Measurements from ENCODE around the gene ZNF343. TPM values are rescaled to one million over a fixed set of nuclear protein-coding genes. Genes with fewer than 3 reads are reported as not detected.

ZNF343 gene
- total and polyA plus RNA-seq, 2 of the 8 experiments (the other 6 are each of a cell fraction or from before 2014, with no cell fraction given): 1.8 to 5.0 TPM

- no peak overlapping the region for H2BK15ac ChIP-seq (ENCODE audit: low read length)
- no peak overlapping the region for H3K4me2 ChIP-seq (ENCODE audit: insufficient read depth in 1 of 2, low read depth in 2 of 2, low read length in 2 of 2)
- no peak overlapping the region for H2BK120ac ChIP-seq (replicated peaks; ENCODE audit: low read depth, low read length)
- WGBS, 2 experiments (ENCODE audit: extremely low coverage in 1 of 2, insufficient coverage in 1 of 2, insufficient read length in 1 of 2, insufficient replicate concordance in 2 of 2, low coverage in 1 of 2, low lambda C conversion rate in 2 of 2, missing lambda C conversion rate in 1 of 2): 72% methylated on average over 5 of the region's 5 CpGs; no CpG with 5 or more reads in 1 of the 2 experiments
- H3K23ac ChIP-seq (ENCODE audit: insufficient read length): no peak overlapping the region
- no peaks in the 10 kb centered on the region; a peak in 1 of 4 replicates for H3K9me3 ChIP-seq (ENCODE audit: insufficient read depth in 2 of 2, low read depth in 1 of 2, low read length in 1 of 2)
- H3K27me3 ChIP-seq (replicated peaks in 1 of 4; ENCODE audit: control insufficient read depth in 3 of 4, extremely low read depth in 1 of 4, insufficient read depth in 3 of 4, low read length in 3 of 4): no peaks in the 10 kb centered on the region; a peak in 1 of 7 replicates
- H3K4ac ChIP-seq (replicated peaks; ENCODE audit: insufficient read length, low read depth, low read length): no peak overlapping the region
- no peaks in the 10 kb centered on the region for H3K79me2 ChIP-seq (ENCODE audit: control insufficient read depth in 1 of 2, insufficient read depth in 2 of 2, low read length in 2 of 2)
- H3K79me1 ChIP-seq (ENCODE audit: low read depth, low read length): no peaks in the 10 kb centered on the region
- ChIA-PET POLR2A (ENCODE audit: partially characterized antibody) (interaction anchor here (0.7 to 2.5 kb wide), 4 partner anchors 9 to 16 kb away, joined by 3 to 25 read pairs (median 4); no protein-coding TSS in a partner anchor), CTCF (ENCODE audit: partially characterized antibody) (interaction anchor here (0.6 to 2.4 kb wide), 18 partner anchors 9 to 504 kb away, joined by 3 to 13 read pairs (median 4); no protein-coding TSS in a partner anchor)
- H4K8ac ChIP-seq (ENCODE audit: extremely low read depth, insufficient read depth, low read length): no peak overlapping the region
- H3K9ac ChIP-seq (replicated peaks in 1 of 4; ENCODE audit: extremely low read depth in 1 of 4, low read depth in 3 of 4, low read length in 3 of 4): no peak overlapping the region
- FAIRE-seq: peak; percentile 19
- no peak overlapping the region for H2BK12ac ChIP-seq (ENCODE audit: low read depth, low read length)
- no peak overlapping the region for H4K91ac ChIP-seq (replicated peaks; ENCODE audit: insufficient read length, low read length)
- no peaks in the 10 kb centered on the region for H3K36me3 ChIP-seq (ENCODE audit: control insufficient read depth in 2 of 4, insufficient read depth in 4 of 4, low read length in 3 of 4)
- H3K18ac ChIP-seq (ENCODE audit: extremely low read depth, low read length): no peak overlapping the region
- no peak overlapping the region for H3K56ac ChIP-seq (replicated peaks; ENCODE audit: insufficient read length, low read depth, low read length)
- no peak overlapping the region for H2BK20ac ChIP-seq (ENCODE audit: low read length)
- DNase-seq (ENCODE audit: low read depth in 1 of 2, low spot score in 2 of 2): no peak
- no peaks in the 10 kb centered on the region for H3K4me1 ChIP-seq (replicated peaks in 1 of 4; ENCODE audit: control insufficient read depth in 3 of 4, insufficient read depth in 4 of 4, low read length in 3 of 4)
- H2BK5ac ChIP-seq (ENCODE audit: low read depth, low read length): no peak overlapping the region
- no peak overlapping the region for H3K4me3 ChIP-seq (ENCODE audit: extremely low read depth in 1 of 4, insufficient read depth in 2 of 4, low read depth in 3 of 4, low read length in 4 of 4)
- no peak overlapping the region for H2AK5ac ChIP-seq (ENCODE audit: low read depth, low read length)
- H3K14ac ChIP-seq (ENCODE audit: insufficient read length): no peak overlapping the region
- H4K20me1 ChIP-seq (replicated peaks in 1 of 2; ENCODE audit: control insufficient read depth in 1 of 2, insufficient read depth in 2 of 2, low read length in 2 of 2): no peaks in the 10 kb centered on the region
- H3K27ac ChIP-seq (ENCODE audit: low read depth, low read length): no peak overlapping the region
- no peak overlapping the region for H4K5ac ChIP-seq (ENCODE audit: insufficient read length, low read depth, low read length)
- H2AFZ ChIP-seq (ENCODE audit: low read length): no peak overlapping the region
- no peaks in the 10 kb centered on the region for H3K23me2 ChIP-seq (ENCODE audit: low read depth, low read length)
- TF ChIP-seq CBX8 (IDR thresholded peaks at IDR 0.05; ENCODE audit: borderline replicate concordance, low read depth, low read length) (no peak), CHD2 (IDR thresholded peaks at IDR 0.05; ENCODE audit: low read length) (no peak), ASH2L (IDR thresholded peaks at IDR 0.05; ENCODE audit: low read length) (no peak), YY1 (IDR thresholded peaks at IDR 0.05; ENCODE audit: low read depth, low read length) (no peak), SUZ12 (IDR thresholded peaks at IDR 0.05; ENCODE audit: low read length) (no peak), SP4 (IDR thresholded peaks at IDR 0.05; ENCODE audit: low read length) (no peak), RAD21 (IDR thresholded peaks at IDR 0.05 in 1 of 2, conservative IDR thresholded peaks at IDR 0.05 in 1 of 2; ENCODE audit: low read depth in 2 of 2, low read length in 2 of 2) (peak; percentile 54 to 60), SIX5 (IDR thresholded peaks at IDR 0.05; ENCODE audit: low read depth, low read length) (no peak), TCF12 (IDR thresholded peaks at IDR 0.05; ENCODE audit: low read depth, low read length) (no peak), SP2 (IDR thresholded peaks at IDR 0.05; ENCODE audit: low read length) (no peak)
Measured at GRCh38 chr20:2476742-2477615, 31.7 kb downstream of the ZNF343 start.

Measured in H1 (cell line).